ENCODE data around the gene RPGRIP1L.
A peak's percentile ranks its signal among the peaks of the same experiment; 100 is the strongest.

The RPGRIP1L gene

GRCh38 chr16:53598511-53599275 is 105.0 kb downstream of the RPGRIP1L start:
- no peak for DNase-seq

- no peak for DNase-seq
These were observed 105.9 kb downstream of the RPGRIP1L start for GRCh38 chr16:53597776-53598175.

DNA sequence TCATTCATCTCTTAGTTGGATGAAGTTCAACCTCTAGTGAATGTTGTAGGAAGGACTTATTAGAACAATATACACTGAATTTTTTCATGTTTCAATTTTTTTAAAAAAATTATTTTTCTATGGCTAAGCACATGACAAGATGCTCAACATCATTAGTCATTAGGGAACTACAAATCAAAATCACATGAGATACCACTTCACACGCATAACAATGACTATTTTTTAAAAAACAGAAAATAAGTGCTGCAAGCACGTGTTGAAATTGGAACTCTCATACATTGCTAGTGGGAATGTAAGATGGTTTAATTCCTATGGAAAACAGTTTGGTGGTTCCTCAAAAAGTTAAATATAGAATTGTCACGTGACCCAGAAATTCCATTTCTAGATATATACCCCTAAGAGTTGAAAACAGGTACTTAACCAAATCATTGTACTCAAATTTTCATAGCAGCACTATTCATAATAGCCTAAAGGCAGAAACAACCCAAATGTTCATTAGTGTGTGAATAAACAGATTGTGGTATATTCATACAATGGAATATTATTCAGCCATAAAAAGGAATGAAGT is 115.5 kb downstream of the RPGRIP1L start:
- DNase-seq: no peak

DNA sequence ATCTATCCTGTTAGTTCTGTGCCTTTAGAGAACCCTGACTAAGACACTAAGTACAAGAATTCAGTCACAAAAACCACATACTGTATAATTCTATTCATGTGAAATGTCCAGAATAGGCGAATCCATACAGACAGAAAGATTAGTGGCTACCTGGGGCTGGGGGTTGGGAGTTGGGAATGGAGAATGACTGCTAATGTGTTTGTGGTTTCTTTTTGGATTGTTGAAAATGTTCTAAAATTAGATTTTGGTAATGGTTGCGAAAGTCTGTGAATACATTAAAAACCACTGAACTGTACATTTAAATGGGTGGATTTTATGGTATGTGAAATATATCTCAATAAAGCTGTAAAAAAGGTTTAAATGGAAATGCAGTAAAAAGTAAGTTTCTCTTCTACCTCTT is 120.3 kb downstream of the RPGRIP1L start:
- DNase-seq: no peak

DNA sequence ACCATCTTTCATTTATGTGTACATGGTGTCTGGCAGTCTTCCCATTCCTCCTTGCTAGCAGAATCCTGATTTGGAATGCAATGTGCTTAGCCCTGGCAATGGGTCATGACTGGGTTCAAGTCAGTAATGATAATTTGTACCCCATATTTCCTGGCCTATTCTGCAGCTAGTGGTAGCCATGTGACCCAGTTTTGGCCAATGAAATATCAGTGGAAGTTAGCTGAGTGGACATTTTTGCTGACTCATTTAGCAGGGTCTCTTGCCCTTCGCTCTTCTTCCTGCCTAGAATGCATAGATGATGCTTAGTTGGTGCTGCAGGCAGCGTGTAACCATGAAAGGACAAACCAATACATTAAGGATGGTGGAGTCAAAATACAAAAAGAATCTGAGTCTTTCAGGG is 121.9 kb downstream of the RPGRIP1L start:
- no peak for DNase-seq

GRCh38 chr16:53580038-53580802 is 123.4 kb downstream of the RPGRIP1L start:
- no peak for DNase-seq

DNA sequence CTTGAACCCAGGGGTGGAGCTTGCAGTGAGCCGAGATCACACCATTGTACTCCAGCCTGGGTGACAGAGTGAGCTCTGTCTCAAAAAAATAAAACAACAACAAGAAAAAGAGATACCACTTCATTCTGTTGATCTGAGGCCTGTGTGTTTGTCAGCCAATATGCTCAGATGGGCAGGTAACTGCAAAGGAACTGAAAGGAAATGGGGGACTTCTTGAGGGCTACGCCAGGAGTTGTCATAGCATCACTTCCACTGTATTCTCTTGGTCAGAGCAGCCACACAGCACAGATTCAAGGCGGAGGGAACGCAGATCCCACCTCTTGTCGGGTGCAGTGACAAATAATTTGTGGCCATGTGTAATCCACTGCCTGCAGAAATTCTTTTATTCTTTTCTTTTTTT is 126.8 kb downstream of the RPGRIP1L start:
- no peak for DNase-seq

DNA sequence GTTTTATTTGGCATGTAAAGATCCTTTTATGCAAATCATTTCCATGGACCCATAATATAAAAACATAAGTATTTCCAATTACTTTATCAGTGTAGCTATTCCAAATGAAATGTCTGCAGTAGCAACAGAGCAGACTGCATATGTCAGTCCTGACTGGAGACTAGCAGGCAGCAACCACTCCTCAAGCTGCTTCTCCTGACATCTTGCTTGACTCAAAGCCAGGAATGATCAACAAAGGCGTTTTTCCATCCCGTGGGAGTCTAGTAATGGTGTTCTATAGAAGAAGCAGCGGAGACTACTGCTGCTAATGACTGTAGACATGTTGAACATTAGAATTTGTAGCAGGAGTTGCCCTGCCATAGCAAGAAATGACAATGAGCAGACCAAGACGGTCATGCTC is 127.4 kb downstream of the RPGRIP1L start:
- DNase-seq: no peak

- DNase-seq: no peak
These were observed 131.9 kb downstream of the RPGRIP1L start for GRCh38 chr16:53571763-53572162.

DNA sequence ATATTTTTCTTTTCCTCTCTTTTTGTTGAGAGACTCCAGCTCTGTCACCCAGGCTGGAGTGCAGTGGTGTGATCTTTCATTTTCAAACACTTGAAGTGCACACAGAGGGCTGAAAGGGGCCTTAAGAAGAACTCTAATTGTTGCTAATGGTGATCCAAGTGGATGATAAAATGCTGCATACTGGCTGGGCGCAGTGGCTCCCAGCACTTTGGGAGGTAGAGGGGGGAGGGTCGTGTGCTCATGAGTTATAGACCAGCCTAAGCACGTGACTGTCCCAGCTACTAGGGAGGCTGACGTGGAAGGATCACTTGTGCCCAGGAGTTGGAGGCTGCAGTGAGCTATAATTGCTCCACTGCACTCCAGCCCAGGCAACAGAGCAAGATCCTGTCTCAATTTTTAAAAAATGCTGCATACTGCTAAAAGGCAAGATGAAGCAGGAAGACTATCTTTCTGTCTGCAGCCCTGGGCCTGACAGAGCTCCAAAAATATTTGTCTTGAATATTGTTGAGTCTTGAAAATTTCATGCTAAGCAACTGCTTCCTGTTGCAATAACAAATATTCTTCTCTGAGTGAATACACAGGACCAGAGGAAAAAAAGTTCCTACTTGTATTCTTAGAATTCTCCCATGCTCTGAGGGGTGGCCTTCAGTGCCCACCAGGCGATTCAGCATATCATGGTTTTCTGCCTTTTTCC is 137.0 kb downstream of the RPGRIP1L start:
- no peak for DNase-seq

- DNase-seq: no peak
These were observed 138.3 kb downstream of the RPGRIP1L start for GRCh38 chr16:53565296-53565863.

- DNase-seq: no peak
These were observed 140.2 kb downstream of the RPGRIP1L start for GRCh38 chr16:53563426-53563825.

GRCh38 chr16:53561101-53561888 is 142.4 kb downstream of the RPGRIP1L start:
- no peak for DNase-seq

DNA sequence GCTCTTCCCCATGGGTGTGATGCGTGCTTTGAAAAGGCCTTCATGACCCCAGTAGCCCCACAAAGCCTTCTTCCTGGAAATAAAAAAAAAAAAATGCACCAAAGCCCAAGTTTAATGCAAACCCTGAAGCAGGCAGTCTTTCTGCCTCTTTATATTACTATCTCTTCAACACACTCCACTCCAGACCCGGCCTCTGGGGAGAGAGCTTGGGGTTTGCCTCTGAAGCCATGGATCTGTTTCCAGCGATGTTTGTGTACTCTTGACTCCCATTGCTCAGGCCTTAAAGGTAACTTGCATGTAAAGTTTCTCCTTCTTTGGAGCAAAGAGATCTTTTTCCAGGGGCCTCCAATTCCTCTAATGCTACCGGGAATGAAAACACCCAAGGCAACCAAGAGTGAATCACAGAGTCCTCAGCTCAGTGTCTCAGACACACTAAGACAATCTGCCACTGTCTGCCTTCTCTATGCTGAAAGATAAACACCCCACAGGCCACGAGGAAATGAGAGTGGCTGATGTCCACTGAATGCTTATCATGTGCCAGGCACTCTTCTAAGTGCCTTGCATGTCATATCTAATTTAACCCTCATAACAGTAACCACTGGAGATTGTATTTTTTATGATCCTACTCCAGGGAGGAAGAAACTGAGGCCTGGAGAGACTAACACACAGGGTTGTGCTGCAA is 144.2 kb downstream of the RPGRIP1L start:
- no peak for DNase-seq

DNA sequence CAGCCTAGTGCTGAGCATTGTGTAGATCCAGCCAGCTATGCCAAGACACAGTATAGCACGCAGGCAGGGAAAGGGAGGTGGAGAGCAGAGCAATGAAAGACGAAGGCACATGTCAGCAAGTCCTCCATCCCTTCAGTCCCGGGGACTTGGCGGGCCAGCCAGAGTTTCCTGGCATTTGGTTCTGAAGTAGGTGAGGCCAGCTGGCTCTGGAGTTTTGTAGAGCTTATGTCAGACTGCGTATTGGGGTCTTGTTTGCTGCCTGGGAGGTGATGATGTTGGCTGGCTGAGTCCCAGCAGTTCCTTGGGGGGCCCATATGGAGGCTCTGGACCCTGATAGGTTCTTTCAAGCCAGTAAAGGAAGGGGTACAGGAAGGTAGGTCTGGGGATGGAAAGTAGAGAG is 144.9 kb downstream of the RPGRIP1L start:
- DNase-seq: no peak

DNA sequence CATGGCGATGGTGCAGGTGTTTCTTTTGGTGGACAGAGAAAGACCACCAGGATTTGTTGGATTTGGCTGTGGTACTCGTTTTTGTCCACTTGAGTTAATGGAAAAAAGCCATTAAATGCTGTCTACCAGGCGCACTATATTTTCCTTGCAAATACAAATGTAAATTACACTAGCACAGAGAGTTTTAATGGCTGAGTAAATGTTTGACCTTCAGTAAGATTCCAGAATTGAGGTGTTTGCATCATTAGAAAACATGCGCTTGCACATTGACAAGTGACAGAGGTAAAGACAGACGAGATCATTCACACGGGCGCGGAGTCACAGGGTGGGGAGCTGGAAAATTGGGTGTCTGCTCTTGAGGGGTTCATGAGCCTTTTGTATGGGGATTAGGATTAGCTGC is 147.1 kb downstream of the RPGRIP1L start:
- peak; percentile 83 to 85 for DNase-seq

DNA sequence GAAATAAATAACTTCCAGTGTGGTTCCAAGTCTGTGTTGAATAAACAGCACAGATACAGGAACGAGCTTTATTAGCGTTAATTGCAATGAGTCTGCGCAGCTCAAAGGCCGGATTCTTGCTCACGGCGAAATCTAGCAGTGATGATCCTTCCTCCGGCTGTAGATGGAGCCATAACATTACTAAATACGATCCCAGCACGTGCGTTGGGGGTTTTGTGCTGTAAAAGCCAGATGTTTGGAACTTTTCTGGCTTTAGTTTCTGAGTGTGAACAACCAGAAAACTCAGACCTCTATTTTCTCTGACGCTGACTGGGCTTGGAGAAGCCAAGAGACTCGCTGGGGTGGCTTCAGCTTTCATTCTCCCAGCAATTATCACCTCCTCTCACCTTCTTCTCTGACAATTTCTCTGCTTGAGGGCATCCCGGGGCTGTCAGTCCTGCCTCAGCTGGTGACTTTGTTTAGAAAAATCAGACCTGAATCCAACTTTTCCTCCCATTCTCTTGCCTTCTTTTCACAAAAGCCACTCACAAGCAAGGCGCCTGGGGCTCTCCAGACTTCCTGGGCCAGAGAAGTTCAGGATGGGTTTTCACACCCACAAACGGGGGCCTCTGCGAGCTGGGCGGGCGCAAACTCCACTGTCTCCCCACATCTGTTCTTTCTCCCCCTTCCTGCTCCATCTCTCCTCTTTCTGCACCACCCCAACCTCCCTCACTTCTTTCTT is 153.5 kb downstream of the RPGRIP1L start:
- DNase-seq: peak; percentile 44 to 76

All from NCI-H526 (cell line).